HG03469 (cell line): Measurements from ENCODE around the gene CHI3L2.

Experiments
- ATAC-seq: cut with Tn5 transposase; IDR thresholded peaks from one replicate; pipeline ENCODE4 v1.9.1; 2021; ENCODE audit warnings: mild to moderate bottlenecking, moderate library complexity, moderate number of reproducible peaks; ENCODE audit not compliant: unreplicated experiment

CHI3L2 gene

GRCh38 chr1:111227434-111227833 lies at the start of gene CHI3L2:
CHI3L2 (plus strand) TSS chr1:111227713; CDS start chr1:111227730, 17 bp downstream.
- no peak for ATAC-seq

GRCh38 chr1:111179968-111180533 lies 47.5 kb upstream of the CHI3L2 start:
- no peak for ATAC-seq

- no peak for ATAC-seq
These were observed 45.5 kb upstream of the CHI3L2 start for GRCh38 chr1:111182052-111182451.

GRCh38 chr1:111183308-111184069 lies 44.0 kb upstream of the CHI3L2 start:
- no peak for ATAC-seq

- ATAC-seq, result no peak
These were observed 42.9 kb upstream of the CHI3L2 start for GRCh38 chr1:111184663-111185062.

GRCh38 chr1:111190931-111191451 lies 36.5 kb upstream of the CHI3L2 start:
- no peak for ATAC-seq

GRCh38 chr1:111191496-111191895 lies 36.0 kb upstream of the CHI3L2 start:
- no peak for ATAC-seq

GRCh38 chr1:111192074-111192473 lies 35.4 kb upstream of the CHI3L2 start:
- no peak for ATAC-seq

- ATAC-seq, result no peak
These were observed 34.6 kb upstream of the CHI3L2 start for GRCh38 chr1:111192658-111193519.

- no peak for ATAC-seq
These were observed 33.6 kb upstream of the CHI3L2 start for GRCh38 chr1:111193712-111194480.

- ATAC-seq, result no peak
These were observed 32.4 kb upstream of the CHI3L2 start for GRCh38 chr1:111195002-111195684.

- no peak for ATAC-seq
These were observed 31.3 kb upstream of the CHI3L2 start for GRCh38 chr1:111196213-111196612.

- ATAC-seq, result no peak
These were observed 29.8 kb upstream of the CHI3L2 start for GRCh38 chr1:111197598-111198284.

- no peak for ATAC-seq
These were observed 28.7 kb upstream of the CHI3L2 start for GRCh38 chr1:111198836-111199235.

- no peak for ATAC-seq
These were observed 28.2 kb upstream of the CHI3L2 start for GRCh38 chr1:111199329-111199728.

GRCh38 chr1:111199881-111200801 lies 27.4 kb upstream of the CHI3L2 start, which contains the start of gene DENND2D:
DENND2D (minus strand) TSS chr1:111200646; CDS start chr1:111200459, 187 bp downstream.
- no peak for ATAC-seq

- ATAC-seq, result no peak
These were observed 26.7 kb upstream of the CHI3L2 start for GRCh38 chr1:111200802-111201161.
